Activated CD8-positive, alpha-beta memory T cell treated with anti-CD3 and anti-CD28 coated beads for 4 hours (primary cell): ENCODE results near the gene SLC27A1.
"Not testable (repeated sequence)": the region's sequence is repeated elsewhere in the genome, so short reads cannot be mapped to it uniquely, and the experiment has no call there.

Experiments used
- DNase-seq, 2 donors: peaks; one replicate each; pipeline ENCODE4 v3.0.0-alpha.2; 2020; ENCODE audit warnings: low read depth in 2 of 2

The SLC27A1 gene

DNA sequence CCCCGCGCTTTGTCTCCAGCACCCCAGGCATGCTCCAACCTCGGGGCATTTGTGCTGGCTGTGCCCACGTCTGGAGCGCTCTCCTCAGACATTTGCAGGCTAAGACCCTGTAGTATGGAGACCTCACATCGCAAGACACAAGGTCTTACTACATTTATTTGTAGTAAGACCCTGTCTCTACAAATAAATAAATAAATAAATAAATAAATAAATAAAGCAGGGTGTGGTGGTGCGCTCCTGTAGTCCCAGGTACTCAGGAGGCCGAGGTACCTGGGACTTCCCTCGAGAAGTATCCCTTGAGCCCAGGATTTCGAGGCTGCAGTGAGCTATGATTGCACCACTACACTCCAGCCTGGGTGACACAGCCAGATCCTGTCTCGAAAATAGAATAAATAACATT is 14.2 kb upstream of the SLC27A1 start:
- DNase-seq: no peak

DNA sequence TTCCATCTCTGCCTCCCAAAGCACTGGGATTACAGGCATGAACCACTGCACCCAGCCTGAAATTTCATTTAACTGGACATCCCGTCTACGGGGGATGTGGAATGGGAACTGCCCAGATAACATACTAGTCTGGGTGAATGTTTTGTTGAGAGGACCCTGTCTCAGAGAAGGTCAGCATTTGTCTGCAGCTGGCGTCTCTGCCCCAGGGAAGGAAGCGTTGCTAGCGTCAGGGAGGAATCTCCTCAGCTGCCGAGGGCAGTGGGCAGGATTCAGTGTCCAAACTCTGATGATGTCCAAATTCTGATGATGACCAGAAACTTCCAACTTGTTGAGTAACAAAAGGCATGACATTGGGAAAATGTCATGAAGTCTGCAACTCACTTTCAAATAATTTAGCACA is 12.7 kb upstream of the SLC27A1 start:
- no peak for DNase-seq

DNA sequence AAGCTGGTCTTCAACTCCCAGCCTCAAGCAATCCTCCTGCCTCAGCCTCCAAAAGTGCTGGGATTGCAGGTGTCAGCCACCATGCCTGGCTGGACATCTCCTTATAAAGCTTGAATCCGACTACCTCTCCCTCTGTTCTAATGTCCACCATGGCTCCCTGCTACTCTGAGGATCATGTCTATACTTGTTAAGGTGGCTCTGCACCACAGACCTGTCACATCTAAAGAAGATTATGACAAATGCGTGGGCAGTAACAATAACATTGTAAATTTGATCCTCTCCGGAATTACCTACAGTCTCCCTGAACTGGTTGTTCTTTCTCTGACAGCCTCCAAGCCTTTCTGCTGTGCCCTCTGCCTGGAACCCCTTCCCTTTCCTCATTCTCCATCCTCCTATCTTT is 11.4 kb upstream of the SLC27A1 start:
- no peak for DNase-seq

DNA sequence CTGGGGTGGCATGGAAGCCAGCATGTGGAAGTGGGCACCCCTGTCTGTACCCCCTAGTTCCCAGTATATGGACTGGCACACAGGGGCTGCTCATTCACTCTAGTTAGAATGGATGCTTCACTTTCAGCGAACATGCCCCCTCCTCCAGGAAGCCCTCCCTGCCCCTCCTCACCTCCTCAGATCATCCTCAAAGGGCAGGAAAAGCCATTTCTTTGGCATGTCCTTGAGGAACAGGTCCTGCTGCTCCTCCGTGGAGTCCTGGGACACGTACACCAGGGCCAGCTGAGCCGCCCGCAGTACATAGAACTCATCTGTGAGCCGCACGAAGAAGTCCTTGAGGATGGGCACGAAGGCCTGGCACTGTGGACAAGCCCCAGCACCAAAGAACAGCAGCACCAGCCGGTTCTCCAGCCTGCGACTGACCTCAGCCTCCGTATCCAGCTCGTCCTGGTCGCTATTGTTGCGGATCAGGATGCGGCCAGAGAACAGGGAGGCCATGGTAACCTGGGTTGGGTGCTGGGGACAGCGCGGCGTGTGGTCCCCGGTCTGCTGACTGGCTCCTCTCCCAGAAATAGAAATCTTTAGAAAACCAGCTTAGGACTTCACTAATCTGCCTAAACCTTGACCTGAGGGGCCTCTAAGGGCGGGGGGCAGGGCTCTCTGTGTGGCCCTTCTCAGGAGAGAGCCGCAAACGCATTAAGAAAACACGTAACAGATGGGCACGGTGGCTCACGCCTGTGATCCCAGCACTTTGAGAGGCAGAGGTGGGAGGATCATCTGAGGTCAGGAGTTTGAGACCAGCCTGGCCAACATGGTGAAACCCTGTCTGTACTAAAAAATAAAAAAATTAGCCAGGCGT is 9.7 kb upstream of the SLC27A1 start, which contains the start of gene NXNL1:
Gene NXNL1, minus strand, starts transcription at position 555 of the 859 bp plus-strand sequence. Its CDS starts 57 bp downstream, at position 498.
- no peak for DNase-seq

DNA sequence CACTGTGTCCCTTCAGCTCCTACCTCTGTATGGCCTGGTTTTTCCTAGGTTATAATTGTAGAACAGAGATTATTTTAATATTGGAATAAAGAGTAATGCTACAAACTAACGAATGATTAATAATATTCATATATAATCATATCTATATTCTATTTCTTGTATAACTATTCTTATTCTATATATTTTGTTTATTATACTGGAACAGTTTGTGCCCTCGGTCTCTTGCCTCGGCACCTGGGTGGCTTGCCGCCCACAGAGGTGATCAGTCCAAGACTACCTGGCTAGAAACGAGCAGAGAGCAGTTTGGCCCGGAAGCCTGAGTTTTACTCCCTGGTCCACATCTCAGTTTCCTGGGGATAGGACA is 3.9 kb upstream of the SLC27A1 start:
- DNase-seq: no peak

DNA sequence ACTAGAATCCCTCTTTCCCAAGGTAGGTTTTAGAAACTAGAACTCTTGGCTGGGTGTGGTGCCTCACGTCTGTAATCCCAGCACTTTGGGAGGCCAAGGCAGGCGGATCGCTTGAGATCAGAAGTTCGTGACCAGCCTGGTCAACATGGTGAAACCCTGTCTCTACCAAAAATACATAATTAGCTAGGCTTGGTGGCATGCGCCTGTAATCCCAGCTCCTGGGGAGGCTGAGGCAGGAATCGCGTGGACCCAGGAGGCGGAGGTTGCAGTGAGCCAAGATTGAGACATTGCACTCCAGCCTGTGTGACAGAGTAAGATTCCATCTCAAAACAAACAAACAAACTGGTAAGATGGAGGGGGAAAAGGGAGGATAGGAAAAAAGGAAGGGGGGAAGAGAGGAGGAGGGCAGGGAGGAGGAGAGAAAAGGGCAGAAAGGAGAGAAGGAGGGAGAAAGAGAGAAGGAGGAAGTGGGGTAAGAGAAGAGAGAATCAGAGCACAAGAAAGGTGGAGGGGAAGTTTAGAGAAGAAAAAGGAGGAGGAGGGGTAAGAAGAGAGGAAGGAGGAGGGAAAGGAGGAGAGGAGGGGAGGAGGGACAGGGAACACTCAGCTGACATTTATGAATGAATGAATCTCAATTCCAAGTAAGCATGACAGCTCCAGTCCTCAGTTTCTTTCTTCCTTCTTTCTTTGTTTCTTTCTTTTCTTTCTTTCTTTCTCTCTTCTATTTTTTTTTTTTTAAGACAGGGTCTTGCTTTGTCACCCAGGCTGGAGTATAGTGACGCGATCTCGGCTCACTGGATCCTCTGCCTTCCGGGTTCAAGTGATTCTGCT is 2.6 kb upstream of the SLC27A1 start:
- no peak for DNase-seq

DNA sequence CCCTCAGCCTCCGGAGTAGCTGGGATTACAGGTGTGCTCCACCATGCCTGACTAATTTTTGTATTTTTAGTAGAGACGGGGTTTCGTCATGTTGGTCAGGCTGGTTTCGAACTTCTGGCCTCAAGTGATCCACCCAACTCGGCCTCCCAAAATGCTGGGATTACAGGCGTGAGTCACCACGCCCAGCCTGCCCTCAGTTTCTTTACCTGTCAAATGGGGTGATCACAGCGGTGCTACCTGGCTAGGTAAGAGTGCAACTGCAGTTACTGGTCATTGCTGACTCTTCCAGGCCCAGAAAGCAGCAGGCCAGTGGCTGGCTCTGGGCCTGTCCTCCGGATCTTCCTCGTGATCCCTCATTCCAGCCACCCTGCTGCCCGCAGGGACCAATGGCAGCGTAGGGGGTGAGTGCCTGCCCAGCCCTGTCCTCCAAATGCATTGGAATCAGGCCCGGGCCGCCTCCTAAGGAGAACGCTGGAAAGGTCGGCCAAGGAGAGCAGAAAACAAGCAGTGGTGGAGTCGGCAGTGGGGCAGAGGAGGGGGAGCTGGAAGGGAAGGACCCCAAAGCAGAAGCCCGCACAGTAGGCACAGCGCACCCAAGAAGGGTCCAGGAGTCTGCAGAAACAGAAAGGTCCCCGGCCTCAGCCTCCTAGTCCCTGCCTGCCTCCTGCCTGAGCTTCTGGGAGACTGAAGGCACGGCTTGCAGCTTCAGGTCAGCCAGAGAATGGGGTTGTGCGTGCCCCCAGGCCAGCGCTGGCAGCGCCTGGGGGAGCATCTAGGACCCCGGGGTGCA is 1.8 kb upstream of the SLC27A1 start:
- no peak for DNase-seq

DNA sequence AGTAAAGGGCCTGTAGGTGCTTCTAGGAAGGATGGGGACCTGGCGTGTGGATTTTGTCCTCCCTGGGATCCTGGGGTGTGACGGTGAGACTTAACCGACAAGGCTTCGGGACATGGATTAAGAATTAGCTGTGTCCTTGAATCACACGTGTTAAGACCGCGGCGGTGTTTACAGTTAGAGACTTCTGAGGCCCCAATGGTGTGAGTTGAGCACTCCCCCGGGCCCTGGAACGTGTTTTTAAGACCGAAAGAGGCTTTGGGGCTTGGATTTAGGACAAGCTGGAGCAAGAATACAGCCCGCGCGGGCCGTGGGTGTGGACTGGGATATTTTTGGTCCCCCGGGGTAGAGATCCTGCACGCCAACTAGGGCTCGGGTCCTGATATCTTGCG is 1.2 kb upstream of the SLC27A1 start:
- DNase-seq: no peak

DNA sequence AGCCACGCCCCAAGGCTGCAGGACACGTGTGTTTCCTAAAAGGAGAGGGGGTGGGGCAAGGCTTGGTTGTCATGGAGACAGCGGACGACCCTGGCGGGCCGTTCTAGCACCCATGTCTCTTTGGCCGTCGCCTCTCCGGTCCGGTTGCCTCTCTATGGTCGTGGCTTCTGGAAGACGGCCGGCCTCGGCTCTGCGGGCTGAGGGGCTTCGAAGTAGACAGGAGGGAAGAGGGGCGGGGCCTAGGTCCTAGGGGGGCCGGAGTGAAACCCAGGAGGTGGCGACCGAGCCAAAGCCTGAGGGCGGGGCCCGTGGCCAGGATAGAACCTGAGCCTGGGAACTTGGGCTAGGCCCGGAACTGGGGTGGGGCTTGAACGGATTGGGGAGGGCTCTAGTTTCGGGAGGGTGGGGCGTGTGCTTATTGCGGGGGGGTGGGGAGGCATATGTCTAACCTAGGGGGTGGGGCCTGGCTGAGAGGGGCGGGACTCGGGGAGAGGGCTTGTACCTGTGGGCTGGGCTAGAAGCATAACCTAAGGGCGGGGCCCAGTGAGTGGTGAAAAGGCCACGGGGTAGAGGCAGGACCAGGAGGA is 750 bp upstream of the SLC27A1 start:
- peak; percentile 86 to 88 for DNase-seq

DNA sequence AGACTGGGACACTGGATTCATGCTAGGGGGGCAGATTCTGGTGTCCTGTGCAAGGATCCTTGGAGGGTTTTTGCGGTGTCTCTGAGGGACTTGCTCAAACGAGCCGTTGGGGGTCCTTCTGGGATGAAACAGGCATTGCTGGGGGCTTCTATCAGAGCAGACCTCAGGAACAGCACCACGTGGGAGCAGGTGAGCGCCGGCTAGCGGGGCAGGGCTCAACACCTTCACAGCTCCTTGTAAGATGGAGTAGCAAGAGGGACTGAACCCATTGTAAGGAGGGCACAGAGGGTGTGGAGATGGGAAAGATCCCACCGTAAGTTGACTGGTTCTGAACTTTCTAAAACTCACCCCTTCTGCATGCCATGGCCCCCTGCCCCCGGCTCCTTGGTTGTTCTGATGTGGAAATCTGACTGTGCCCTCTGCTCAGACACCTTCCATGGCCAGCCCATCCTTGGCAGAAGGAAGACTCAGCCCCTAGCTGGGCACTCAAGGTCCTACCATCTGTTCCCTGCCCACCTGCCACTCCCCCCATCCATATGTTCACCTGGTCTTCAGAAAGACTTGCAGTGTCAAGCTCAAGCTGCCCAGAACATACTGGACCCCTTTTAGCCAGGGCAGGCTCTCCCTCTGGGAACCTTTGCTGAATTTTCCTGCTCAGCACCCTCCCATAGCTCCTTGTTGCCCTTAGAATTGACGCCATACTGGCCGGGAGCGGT is 1.2 kb downstream of the SLC27A1 start:
- no peak for DNase-seq

DNA sequence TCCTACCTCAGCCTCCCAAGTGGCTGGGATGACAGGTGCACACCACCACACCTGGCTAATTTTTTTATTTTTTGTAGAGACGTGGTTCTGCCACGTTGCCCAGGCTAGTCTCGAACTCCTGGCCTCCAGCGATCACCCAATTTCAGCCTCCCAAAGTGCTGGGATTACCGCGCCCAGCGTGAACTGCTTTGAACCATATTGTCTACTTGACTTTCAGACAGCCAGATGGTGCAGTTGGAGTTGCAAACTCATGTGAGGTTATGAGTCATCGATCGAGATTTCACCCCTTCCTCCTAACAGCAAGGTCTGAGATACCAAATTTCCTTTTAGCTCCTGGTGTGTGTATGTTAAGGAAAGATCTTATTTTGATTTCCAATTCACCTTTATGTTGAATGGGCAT is 2.7 kb downstream of the SLC27A1 start:
- DNase-seq: no peak

DNA sequence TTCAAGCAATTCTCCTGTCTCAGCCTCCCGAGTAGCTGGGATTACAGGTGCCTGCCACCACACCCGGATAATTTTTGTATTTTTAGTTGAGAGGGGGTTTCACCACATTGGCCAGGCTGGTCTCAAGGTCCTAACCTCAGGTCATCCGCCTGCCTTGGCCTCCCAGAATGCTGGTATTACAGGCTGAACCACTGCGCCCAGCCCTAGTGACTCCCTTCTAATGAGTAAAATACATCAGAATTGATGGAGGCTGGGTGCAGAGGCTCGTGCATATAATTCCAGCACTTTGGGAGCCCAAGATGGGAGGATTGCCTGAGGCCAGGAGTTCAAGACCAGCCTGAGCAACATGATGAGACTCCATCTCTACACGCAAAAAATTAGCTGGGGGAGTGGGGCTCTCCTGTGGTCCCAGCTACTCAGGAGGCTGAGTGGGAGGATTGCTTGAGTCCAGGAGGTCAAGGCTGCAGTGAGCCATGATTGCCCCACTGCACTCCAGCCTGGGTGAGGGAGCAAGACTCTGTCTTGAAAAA is 4.8 kb downstream of the SLC27A1 start:
- not testable (repeated sequence) for DNase-seq

DNA sequence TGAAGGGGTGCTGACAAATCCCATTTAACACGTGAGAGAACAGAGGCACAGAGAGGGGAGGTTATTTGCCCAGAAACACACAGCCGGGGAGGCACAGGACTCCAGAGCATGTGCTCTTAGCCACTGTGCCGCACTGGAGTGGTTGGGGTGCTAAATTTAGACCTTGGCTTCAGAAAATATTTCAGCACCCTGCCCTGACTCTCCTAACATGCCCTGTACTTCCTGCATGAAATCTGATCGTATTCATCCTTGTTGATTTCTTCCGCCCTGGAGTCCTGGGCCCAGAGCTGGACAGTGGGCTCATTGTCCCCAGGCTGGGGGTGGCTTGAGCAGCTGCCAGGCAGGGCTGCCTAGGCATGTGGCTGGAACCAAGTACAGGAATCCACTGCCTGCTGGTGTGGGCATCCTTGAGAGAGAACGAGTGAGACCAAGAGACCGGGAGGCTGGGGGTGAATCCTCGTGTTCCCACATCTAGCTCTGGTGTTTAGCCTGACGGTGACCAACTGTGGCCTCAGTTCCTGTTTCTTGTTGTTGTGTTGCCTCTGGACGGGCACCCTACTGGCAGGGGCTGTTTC is 5.3 kb downstream of the SLC27A1 start:
- DNase-seq: no peak

DNA sequence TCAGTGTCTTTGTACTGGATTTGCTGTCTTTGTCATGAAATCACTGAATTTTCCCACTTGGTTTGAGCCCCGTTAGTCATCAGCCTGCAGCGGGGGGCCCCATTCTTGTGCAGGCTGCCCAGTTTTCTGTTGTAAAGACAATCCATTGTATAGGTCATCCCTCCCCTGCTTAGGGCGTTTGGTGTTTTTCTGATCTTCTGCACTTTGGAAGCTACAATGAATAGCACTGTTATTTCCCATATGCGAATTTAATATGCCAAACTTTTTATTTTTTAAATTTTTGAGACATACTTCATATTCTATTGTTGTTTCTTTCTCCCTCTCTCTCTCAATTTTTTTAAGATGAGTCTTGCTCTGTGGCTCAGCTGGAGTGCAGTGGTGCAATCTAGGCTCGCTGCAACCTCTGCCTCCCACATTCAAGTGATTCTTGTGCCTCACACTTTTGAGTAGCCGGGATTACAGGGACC is 9.0 kb downstream of the SLC27A1 start:
- no peak for DNase-seq

DNA sequence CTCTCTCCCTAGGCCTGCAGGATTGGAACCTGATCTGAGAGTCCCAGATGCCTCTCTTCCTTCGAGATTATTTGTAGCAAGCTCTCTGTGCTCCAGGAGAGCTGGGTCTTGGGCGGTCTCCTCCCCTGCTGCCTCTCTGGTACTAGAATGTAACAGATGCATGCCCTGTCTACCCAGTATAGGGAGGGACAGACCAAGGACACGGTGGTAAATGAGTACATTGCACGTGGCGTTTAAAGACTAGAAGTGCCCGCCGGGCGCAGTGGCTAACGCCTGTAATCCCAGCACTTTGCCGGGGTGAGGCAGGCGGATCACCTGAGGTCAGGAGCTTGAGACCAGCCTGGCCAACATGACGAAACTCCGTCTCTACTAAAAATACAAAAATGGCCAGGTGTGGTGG is 11.7 kb downstream of the SLC27A1 start:
- DNase-seq: no peak

DNA sequence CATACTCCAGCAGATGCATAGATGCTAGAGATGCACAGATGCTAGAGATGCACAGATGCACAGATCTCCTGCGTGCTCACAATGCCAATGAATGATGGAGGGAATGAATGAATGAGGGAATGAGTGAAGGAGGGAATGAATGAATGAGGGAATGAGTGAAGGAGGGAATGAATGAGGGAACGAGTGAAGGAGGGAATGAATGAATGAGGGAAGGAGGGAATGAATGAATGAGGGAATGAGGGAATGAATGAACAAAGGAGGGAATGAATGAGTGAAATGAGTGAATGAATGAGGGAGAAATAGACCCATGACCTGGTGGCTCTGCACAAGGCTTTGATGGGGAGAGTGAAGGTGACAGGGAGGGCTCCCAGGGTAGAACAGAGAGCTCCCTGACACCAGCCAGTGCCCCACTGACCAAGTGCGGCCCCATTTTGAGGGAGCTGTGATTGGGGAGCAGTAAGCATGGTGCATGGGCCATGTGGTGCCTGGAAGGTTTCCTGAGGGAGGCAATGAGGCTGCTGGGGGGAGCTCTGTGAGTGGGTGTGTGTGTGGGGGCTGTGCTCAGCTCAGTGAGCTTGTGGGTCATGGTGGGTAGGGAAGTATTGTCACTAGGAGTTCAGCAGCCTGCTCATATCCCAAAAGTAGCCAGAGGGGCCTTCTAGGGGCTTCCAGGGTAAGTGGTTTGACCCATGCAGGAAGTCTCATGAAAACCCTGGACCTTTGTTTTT is 12.7 kb downstream of the SLC27A1 start:
- no peak for DNase-seq

DNA sequence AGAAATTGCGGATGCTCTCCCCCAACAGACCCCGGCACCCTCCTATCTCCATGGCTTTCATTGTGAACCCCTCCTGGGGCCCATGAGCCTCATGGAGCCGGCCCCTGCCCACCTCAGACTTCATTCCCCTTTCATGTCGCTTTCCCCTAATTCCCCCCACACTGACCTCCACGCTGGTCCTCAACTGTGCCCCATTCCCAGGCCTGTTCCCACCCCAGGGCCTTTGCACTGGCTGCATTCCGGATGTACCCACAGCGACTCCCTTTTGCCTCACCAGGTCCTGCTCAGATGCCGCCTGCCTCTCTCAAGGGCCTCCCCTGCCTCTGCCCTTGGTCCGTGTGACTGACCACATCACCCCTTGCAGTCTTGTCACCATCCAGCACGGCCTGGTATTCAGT is 13.3 kb downstream of the SLC27A1 start:
- DNase-seq: no peak

DNA sequence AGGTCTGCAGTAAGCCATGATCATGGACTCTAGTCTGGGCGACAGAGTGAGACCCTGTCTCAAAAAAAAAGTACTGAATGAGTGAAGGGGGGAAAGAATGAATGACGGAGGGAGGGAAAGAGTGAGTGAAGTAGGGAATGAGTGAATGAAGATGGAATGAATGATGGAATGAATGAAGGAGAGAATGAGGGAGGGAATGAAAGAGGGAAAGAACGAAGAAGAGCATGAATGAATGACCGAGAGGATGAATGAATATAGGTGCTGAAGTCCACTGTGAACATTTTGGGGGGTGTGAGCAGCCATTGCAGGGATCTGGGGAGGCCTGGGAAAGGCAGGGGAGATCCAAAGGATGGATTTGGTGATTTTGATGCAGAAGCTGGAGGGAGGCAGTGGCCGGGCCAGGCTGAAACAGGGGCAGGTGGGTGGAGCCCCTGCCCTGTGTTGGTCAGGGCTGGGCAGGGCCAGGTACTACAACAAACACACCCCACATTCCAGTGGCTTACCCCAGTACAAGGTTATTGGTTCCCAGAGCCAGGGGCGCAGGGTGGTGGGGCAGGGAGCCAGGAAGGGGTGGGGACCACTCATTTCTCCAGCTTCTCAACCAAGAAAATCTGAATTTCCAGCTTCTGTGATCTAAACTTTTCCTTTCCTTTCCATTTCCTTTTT is 14.3 kb downstream of the SLC27A1 start:
- no peak for DNase-seq

DNA sequence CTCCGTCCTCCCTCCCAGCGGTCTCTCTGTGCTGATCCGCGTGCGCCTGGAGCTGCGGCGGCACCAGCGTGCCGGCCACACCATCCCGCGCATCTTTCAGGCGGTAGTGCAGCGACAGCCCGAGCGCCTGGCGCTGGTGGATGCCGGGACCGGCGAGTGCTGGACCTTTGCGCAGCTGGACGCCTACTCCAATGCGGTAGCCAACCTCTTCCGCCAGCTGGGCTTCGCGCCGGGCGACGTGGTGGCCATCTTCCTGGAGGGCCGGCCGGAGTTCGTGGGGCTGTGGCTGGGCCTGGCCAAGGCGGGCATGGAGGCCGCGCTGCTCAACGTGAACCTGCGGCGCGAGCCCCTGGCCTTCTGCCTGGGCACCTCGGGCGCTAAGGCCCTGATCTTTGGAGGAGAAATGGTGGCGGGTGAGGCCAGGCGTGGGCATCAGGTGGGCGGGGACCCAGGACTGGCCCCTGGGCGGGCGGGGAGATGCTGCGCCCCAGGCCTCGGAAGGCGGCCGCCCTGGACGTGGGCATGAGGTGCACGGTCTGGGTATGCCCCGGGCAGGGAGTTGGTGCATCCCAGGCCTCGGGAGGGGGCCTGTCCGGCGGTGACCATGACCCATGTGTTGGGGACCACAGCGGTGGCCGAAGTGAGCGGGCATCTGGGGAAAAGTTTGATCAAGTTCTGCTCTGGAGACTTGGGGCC is 16.4 kb downstream of the SLC27A1 start:
- DNase-seq: no peak
